GM12892 (cell line): ENCODE measurements around the gene RAB4A.

Experiments
- POLR2A ChIP-seq: IDR thresholded peaks from 2 replicates; pipeline ENCODE4 v1.6.1; 2011; ENCODE audit warnings: low read depth, low read length, control low read depth
- POLR2AphosphoS5 ChIP-seq: IDR thresholded peaks from 2 replicates; pipeline ENCODE4 v1.6.1; 2011; ENCODE audit warnings: low read depth, low read length, control low read depth

DNA sequence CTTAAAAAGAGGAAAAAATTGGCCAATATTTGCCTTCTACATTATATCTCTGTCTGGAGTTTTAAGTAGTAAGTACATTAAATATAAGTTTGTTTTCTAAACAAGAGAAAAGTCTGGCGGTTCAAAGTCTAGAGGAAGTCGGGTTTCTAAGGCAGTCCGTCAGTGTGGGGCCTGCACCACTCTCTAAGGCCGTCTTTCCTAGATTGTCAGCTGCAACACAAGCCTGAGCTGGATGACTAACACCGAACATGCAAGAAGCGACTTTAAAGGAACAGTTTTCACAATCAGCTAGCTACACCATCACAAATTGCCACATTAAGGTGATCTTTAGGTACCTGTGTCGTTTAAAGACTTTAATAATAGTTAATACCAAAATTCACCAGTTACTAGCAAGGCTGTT is 52.3 kb downstream of the RAB4A start:
- TF ChIP-seq POLR2A, result no peak
- no peak for TF ChIP-seq POLR2AphosphoS5
